HepG2 (cell line): Measurements from ENCODE around the gene ANAPC1. TPM values are rescaled to one million over a fixed set of nuclear protein-coding genes. Genes with fewer than 3 reads are reported as not detected.

Experiments used
- ARNT ChIP-seq: fragments of 450-650 bp; IDR thresholded peaks from 2 replicates; pipeline ENCODE4 v1.6.1; 2017
- CREM ChIP-seq, 2 experiments: sonication (generic) in 1 of 2; formaldehyde crosslinking in 1 of 2; IDR thresholded peaks; 2 replicates each; pipeline versions ENCODE4 v1.4.0 to v1.6.1; 2016 to 2020; ENCODE audit warnings: antibody characterized with exemption in 1 of 2, mild to moderate bottlenecking in 1 of 2, missing genetic modification reagents in 1 of 2
- HNF1A ChIP-seq, 2 experiments: sonication (generic) in 1 of 2; formaldehyde crosslinking in 1 of 2; IDR thresholded peaks; 2 replicates each; pipeline versions ENCODE4 v1.4.0 to v1.6.1; 2016 to 2020; ENCODE audit warnings: borderline replicate concordance in 1 of 2, low read depth in 1 of 2, mild to moderate bottlenecking in 1 of 2, missing genetic modification reagents in 1 of 2
- HNF4A ChIP-seq: sonication (generic); formaldehyde crosslinking; IDR thresholded peaks from 2 replicates; pipeline ENCODE4 v1.4.0; 2020; ENCODE audit warnings: missing genetic modification reagents
- HNRNPUL1 ChIP-seq: fragments of 200-400 bp; formaldehyde crosslinking; IDR thresholded peaks from 2 replicates; pipeline ENCODE4 v1.6.1; 2017; ENCODE audit warnings: low read depth, mild to moderate bottlenecking, low read length, moderate library complexity
- KDM5A ChIP-seq: fragments of 200-600 bp; sonication (generic); IDR thresholded peaks from 2 replicates; pipeline ENCODE4 v1.7.0; 2018; ENCODE audit warnings: antibody characterized with exemption, mild to moderate bottlenecking, low read length, borderline replicate concordance
- NKX3-1 ChIP-seq: sonication (generic); formaldehyde crosslinking; IDR thresholded peaks from 2 replicates; pipeline ENCODE4 v1.5.0; 2020; ENCODE audit warnings: missing genetic modification reagents
- SP2 ChIP-seq: sonication (generic); formaldehyde crosslinking; IDR thresholded peaks from 2 replicates; pipeline ENCODE4 v1.5.1; 2020; ENCODE audit warnings: mild to moderate bottlenecking, missing genetic modification reagents
- ZBTB46 ChIP-seq: sonication (generic); formaldehyde crosslinking; IDR thresholded peaks from 2 replicates; pipeline ENCODE4 v1.4.0; 2020; ENCODE audit warnings: mild to moderate bottlenecking, missing genetic modification reagents, borderline replicate concordance
- ZNF598 ChIP-seq: sonication (generic); formaldehyde crosslinking; IDR thresholded peaks from 2 replicates; pipeline ENCODE4 v1.5.1; 2020; ENCODE audit warnings: mild to moderate bottlenecking, missing genetic modification reagents, borderline replicate concordance
- ZNF780A ChIP-seq: sonication (generic); formaldehyde crosslinking; IDR thresholded peaks from 2 replicates; pipeline ENCODE4 v1.8.0; 2022; ENCODE audit warnings: mild to moderate bottlenecking, missing genetic modification reagents, moderate library complexity
- polyA plus RNA-seq, 8 experiments: library from polyadenylated mRNA; depleted of rRNA in 3 of 8; stranded (reverse) in 7 of 8; unstranded in 1 of 8; fragments of >200 nt; fragmentation: Illumina TruSeq in 4 of 8; extraction: Trizol in 4 of 8; gene quantifications; 2 replicates each; pipeline versions ENCODE4 v1.2.1 to v1.2.3, GENCODE V29; 2011 to 2016; ENCODE audit warnings: low read depth in 4 of 8, missing spikeins in 1 of 8, mixed read lengths in 1 of 8; ENCODE audit not compliant: insufficient read depth in 1 of 8
- total RNA-seq, 5 experiments: library from RNA; depleted of rRNA; stranded (reverse); fragments of >200 nt; fragmentation: Illumina TruSeq; extraction: Trizol; gene quantifications; 2 replicates each; pipeline ENCODE4 v1.2.3, GENCODE V29; 2016; ENCODE audit warnings: low read depth in 1 of 5
- TF ChIP-seq, protein P1 (sequence below): sonication (generic); formaldehyde crosslinking; IDR thresholded peaks from 2 replicates; pipeline ENCODE4 v1.4.0; 2020; ENCODE audit warnings: mild to moderate bottlenecking, low read depth, missing genetic modification reagents
- TF ChIP-seq, protein P2 (sequence below): sonication (generic); formaldehyde crosslinking; IDR thresholded peaks from 2 replicates; pipeline ENCODE4 v1.8.1; 2022; ENCODE audit warnings: mild to moderate bottlenecking, missing genetic modification reagents

The ANAPC1 gene
- total and polyA plus RNA-seq, 2 of the 13 experiments (the other 11 are each of a cell fraction or from before 2014, with no cell fraction given) = 50.0 to 89.7 TPM

- TF ChIP-seq HNF1A (IDR thresholded peaks at IDR 0.05; ENCODE audit: low read depth) (no peak), HNF1A (CRISPR knock-in tag; IDR thresholded peaks at IDR 0.05; ENCODE audit: borderline replicate concordance) (no peak), SP2 (CRISPR knock-in tag) (no peak), KDM5A (no peak), ZBTB46 (CRISPR knock-in tag) (no peak), ZNF780A (CRISPR knock-in tag) (no peak), CREM (IDR thresholded peaks at IDR 0.05) (peak; percentile 44; the same call in 1 of the 2 replicates), CREM (CRISPR knock-in tag; IDR thresholded peaks at IDR 0.05) (no peak), HNRNPUL1 (no peak), NKX3-1 (no peak), ZNF598 (CRISPR knock-in tag) (no peak), HNF4A (CRISPR knock-in tag) (peak; percentile 66; the same call in 1 of the 2 replicates), ARNT (no peak)
- TF ChIP-seq, protein P1, sequence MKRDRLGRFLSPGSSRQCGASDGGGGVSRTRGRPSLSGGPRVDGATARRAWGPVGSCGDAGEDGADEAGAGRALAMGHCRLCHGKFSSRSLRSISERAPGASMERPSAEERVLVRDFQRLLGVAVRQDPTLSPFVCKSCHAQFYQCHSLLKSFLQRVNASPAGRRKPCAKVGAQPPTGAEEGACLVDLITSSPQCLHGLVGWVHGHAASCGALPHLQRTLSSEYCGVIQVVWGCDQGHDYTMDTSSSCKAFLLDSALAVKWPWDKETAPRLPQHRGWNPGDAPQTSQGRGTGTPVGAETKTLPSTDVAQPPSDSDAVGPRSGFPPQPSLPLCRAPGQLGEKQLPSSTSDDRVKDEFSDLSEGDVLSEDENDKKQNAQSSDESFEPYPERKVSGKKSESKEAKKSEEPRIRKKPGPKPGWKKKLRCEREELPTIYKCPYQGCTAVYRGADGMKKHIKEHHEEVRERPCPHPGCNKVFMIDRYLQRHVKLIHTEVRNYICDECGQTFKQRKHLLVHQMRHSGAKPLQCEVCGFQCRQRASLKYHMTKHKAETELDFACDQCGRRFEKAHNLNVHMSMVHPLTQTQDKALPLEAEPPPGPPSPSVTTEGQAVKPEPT (CRISPR knock-in tag) = no peak
- TF ChIP-seq, protein P2, sequence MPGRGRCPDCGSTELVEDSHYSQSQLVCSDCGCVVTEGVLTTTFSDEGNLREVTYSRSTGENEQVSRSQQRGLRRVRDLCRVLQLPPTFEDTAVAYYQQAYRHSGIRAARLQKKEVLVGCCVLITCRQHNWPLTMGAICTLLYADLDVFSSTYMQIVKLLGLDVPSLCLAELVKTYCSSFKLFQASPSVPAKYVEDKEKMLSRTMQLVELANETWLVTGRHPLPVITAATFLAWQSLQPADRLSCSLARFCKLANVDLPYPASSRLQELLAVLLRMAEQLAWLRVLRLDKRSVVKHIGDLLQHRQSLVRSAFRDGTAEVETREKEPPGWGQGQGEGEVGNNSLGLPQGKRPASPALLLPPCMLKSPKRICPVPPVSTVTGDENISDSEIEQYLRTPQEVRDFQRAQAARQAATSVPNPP (CRISPR knock-in tag) = no peak
These were observed 48.9 kb upstream of the ANAPC1 start (continued) for GRCh38 chr2:111932841-111933291.
